Cardiac muscle cell (in vitro differentiated cells and primary cell): ENCODE measurements around the gene LPIN1. TPM values are rescaled to one million over a fixed set of nuclear protein-coding genes. Genes with fewer than 3 reads are reported as not detected.

ENCODE experiments used
- DNase-seq, 2 donors: peaks; one replicate each; pipeline versions ENCODE4 v3.0.0 to v3.0.0-alpha.2; 2010 to 2017; ENCODE audit warnings: low read depth in 1 of 2, low spot score in 1 of 2
- H3K27ac ChIP-seq: fragments of 200-600 bp; sonication (generic); 2 replicates; pipeline ENCODE4 v1.5.1; 2016
- H3K27me3 ChIP-seq: fragments of 200-600 bp; sonication (generic); 2 replicates; pipeline ENCODE4 v1.6.0; 2016; ENCODE audit warnings: control low read depth
- H3K36me3 ChIP-seq: fragments of 200-600 bp; sonication (generic); 2 replicates; pipeline ENCODE4 v1.5.1; 2016; ENCODE audit warnings: control low read depth
- H3K4me1 ChIP-seq: fragments of 200-600 bp; sonication (generic); 2 replicates; pipeline ENCODE4 v1.8.1; 2017; ENCODE audit warnings: low read depth, mild to moderate bottlenecking, mixed run types
- H3K4me3 ChIP-seq: fragments of 200-600 bp; sonication (generic); 2 replicates; pipeline ENCODE4 v1.5.1; 2016; ENCODE audit warnings: mild to moderate bottlenecking
- H3K9me3 ChIP-seq: fragments of 200-600 bp; sonication (generic); 2 replicates; pipeline ENCODE4 v1.5.1; 2017; ENCODE audit warnings: low read depth, mild to moderate bottlenecking, control low read depth
- polyA plus RNA-seq: library from polyadenylated mRNA; unstranded; fragments of >200 nt; fragmentation: Nextera tagmentation; extraction: Ambion mirVana; gene quantifications from 2 replicates; pipeline ENCODE4 v1.2.1, GENCODE V29; 2016
- total RNA-seq: library from RNA; depleted of rRNA; stranded (reverse); fragments of >200 nt; gene quantifications from 2 replicates; pipeline ENCODE4 v1.2.3, GENCODE V29; 2016
- TF ChIP-seq, protein P1 (sequence below): IDR thresholded peaks from 2 replicates; pipeline ENCODE4 v1.5.1; 2012; ENCODE audit warnings: low read depth, mild to moderate bottlenecking, low read length

The LPIN1 gene, protein sequence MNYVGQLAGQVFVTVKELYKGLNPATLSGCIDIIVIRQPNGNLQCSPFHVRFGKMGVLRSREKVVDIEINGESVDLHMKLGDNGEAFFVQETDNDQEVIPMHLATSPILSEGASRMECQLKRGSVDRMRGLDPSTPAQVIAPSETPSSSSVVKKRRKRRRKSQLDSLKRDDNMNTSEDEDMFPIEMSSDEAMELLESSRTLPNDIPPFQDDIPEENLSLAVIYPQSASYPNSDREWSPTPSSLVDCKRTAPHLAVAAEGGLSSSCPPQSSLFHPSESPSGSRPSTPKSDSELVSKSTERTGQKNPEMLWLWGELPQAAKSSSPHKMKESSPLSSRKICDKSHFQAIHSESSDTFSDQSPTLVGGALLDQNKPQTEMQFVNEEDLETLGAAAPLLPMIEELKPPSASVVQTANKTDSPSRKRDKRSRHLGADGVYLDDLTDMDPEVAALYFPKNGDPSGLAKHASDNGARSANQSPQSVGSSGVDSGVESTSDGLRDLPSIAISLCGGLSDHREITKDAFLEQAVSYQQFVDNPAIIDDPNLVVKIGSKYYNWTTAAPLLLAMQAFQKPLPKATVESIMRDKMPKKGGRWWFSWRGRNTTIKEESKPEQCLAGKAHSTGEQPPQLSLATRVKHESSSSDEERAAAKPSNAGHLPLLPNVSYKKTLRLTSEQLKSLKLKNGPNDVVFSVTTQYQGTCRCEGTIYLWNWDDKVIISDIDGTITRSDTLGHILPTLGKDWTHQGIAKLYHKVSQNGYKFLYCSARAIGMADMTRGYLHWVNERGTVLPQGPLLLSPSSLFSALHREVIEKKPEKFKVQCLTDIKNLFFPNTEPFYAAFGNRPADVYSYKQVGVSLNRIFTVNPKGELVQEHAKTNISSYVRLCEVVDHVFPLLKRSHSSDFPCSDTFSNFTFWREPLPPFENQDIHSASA
- 45.6 and 58.3 TPM in 2 replicates for total RNA-seq
- 47.0 and 56.6 TPM in 2 replicates for polyA plus RNA-seq

DNA sequence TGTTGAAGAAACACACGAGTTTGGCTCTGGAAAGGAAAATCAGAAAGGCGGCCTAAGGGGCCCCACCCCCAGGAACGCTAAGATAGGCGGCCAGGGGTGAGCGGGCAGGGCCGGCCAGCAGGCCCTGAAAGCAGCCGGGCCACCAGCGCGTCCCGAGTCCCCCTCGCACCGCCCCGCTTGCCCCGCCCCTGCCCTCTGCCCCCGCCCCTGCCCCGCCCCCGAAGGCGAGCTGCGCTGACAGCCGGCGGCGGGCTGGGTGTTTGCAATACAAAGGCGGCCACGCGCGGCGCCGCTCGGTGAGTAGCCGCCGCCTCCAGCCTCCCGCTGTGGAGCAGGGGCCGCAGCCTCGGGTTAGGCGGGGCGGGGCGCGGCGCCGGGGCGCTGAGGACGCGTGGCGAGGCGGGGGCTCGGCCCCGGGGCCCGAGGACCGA is at the start of gene LPIN1:
LPIN1 (plus strand) TSS at position 257 of the 431 bp plus-strand sequence. CDS start 18,910 bp downstream, outside the sequence.
- H3K27me3 ChIP-seq = no peaks in the 10 kb centered on the region
- DNase-seq = peak; percentile 93 to 95
- H3K36me3 ChIP-seq = no peaks in the 10 kb centered on the region
- TF ChIP-seq, protein P1, sequence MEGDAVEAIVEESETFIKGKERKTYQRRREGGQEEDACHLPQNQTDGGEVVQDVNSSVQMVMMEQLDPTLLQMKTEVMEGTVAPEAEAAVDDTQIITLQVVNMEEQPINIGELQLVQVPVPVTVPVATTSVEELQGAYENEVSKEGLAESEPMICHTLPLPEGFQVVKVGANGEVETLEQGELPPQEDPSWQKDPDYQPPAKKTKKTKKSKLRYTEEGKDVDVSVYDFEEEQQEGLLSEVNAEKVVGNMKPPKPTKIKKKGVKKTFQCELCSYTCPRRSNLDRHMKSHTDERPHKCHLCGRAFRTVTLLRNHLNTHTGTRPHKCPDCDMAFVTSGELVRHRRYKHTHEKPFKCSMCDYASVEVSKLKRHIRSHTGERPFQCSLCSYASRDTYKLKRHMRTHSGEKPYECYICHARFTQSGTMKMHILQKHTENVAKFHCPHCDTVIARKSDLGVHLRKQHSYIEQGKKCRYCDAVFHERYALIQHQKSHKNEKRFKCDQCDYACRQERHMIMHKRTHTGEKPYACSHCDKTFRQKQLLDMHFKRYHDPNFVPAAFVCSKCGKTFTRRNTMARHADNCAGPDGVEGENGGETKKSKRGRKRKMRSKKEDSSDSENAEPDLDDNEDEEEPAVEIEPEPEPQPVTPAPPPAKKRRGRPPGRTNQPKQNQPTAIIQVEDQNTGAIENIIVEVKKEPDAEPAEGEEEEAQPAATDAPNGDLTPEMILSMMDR = no peak
- no peaks in the 10 kb centered on the region for H3K9me3 ChIP-seq
- peak within 1 kb of the TSS; percentile 93 for H3K27ac ChIP-seq
- peak within 1 kb of the TSS; percentile 60 for H3K4me3 ChIP-seq
- H3K4me1 ChIP-seq = peaks cover 55% of the 10 kb centered on the region

DNA sequence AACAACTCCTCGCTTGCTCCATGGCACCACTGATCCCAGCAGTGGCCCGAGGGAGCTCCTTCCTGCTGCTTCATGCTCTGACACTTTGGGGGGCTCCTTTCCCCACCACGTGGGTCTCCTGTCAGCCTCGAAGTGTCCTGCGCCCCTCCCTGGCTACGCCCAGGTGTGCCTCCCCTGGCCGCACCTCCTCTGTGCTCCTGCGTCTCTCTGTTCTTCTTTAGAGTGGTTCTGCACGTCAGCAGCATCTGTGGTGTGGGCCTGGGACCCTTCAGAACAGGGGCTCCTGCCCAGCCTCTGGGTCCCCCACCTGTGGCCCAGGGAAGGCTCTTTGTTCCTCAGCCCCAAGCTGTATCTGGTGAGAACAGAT is 49.7 kb upstream of the LPIN1 start:
- no peak for DNase-seq
- no peak overlapping the region for H3K27ac ChIP-seq

DNA sequence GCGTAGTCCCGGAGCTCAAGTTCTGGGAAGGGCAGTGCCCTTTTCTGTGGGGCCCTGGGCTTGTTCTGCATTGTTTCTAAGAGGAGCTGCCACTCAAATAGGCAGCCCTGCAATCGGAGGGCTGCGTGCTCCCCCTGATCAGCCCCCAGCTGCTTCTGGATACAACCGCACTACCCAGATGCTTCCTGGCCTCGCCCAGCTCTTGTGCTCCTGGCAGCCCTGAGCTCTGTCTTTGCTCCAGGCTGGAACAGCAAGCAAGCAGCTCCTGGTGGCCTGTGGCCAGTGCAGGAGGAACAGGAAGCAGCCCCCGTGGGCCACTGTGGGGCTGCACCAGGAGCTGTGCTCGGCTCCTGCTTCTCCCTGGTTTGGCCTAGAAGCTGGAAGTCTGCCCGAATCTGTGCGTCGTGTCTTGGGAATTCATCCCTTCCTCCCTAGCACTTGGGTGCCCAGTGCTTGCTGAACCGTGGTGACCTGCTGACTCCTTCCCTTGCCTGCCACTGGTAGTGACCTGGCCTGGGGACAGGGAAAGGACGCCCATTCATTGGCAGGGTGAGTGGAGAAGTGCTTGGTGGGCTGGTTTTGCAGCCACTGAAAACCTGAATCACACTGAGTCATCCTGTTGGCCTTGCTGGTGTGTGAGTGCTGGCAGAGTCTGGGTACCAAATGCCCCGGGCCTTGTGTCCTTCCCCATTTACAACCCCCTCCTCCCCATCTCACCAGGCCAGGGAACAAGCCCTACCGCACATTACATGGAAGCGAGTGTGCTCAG is 49.1 kb upstream of the LPIN1 start:
- H3K4me1 ChIP-seq = peaks cover 20% of the 10 kb centered on the region
- TF ChIP-seq, protein P1 = no peak
- no peak overlapping the region for H3K4me3 ChIP-seq
- H3K9me3 ChIP-seq = no peaks in the 10 kb centered on the region
- peak; percentile 56 to 78 for DNase-seq
- H3K36me3 ChIP-seq = no peaks in the 10 kb centered on the region
- no peaks in the 10 kb centered on the region for H3K27me3 ChIP-seq
- H3K27ac ChIP-seq = peak overlapping the region; percentile 35

More for the DNA sequence above, 49.7 kb upstream of the LPIN1 start:
- Histone ChIP-seq H3K4me3 (no peak overlapping the region), H3K36me3 (no peaks in the 10 kb centered on the region), H3K27me3 (no peaks in the 10 kb centered on the region), H3K9me3 (no peaks in the 10 kb centered on the region), H3K4me1 (peaks cover 20% of the 10 kb centered on the region)
- TF ChIP-seq, protein P1 = no peak

DNA sequence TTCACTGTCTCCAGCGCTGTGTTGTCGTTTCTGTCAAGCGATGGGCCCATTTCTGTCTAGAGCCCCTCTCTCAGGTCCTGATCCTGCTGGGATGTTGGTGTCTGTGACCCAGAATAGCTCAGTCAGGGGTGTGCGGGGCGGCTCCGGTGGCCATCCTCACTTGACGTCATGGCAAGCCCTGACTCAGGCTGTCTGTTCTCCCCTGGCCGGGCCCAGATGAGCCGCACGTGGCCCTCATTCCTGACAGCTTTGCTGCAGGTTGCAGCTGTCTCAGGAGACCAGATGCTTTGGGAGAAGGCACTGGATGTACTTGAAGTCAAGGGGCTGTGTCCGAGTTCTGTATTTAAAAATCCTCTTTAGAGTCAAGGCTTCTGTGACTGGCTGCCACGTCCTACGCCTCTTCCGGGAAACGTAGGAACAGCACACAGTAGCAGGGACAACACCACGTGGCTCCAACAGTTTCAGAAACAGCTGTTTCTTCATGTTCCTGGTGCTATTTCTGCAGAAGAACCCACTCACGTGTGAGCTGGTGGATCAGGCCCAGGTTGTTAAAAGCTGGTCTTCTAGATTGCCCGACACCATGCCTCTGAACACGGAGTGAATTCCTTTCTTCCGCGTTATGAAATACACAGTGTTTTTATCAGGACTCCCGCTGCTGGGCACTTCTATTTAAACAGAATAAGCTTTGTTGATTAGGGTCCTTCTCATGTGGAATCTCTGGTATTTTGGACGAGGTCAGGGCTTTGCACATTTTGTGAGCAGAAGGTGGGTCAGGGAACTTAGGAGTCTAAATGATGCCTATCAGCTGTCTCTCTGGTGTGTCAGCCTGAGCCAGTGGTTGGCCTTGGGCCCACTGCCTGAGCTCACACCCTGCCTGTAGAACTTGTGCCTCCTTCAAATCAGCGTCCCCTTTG is 48.2 kb upstream of the LPIN1 start:
- peaks cover 20% of the 10 kb centered on the region for H3K4me1 ChIP-seq
- TF ChIP-seq, protein P1 = no peak
- H3K27me3 ChIP-seq = no peaks in the 10 kb centered on the region
- H3K4me3 ChIP-seq = no peak overlapping the region
- DNase-seq = peak; percentile 59 to 76
- no peaks in the 10 kb centered on the region for H3K9me3 ChIP-seq
- H3K36me3 ChIP-seq = no peaks in the 10 kb centered on the region
- H3K27ac ChIP-seq = peak overlapping the region; percentile 28
